Mammary epithelial cell (primary cell): ENCODE measurements around the gene P2RY8.

Experiments
- CTCF ChIP-seq, 2 donors: IDR thresholded peaks in 1 of 2; conservative IDR thresholded peaks in 1 of 2; 2 replicates each; pipeline ENCODE4 v1.5.1; 2011 to 2012; ENCODE audit warnings: inconsistent platforms in 2 of 2, low read length in 2 of 2, mild to moderate bottlenecking in 2 of 2, control low read depth in 1 of 2, low read depth in 1 of 2; ENCODE audit not compliant: insufficient read depth in 1 of 2; ENCODE audit errors: extremely low read depth in 1 of 2
- EZH2 ChIP-seq: IDR thresholded peaks from 2 replicates; pipeline ENCODE4 v1.6.1; 2012; ENCODE audit warnings: low read length, inconsistent platforms, borderline replicate concordance

GRCh38 chrX:1554469-1555210 is 17.7 kb upstream of the P2RY8 start:
- no peak for TF ChIP-seq CTCF (conservative IDR thresholded peaks at IDR 0.05 in 1 of 2, IDR thresholded peaks at IDR 0.05 in 1 of 2; ENCODE audit: extremely low read depth in 1 of 2, insufficient read depth in 1 of 2, low read depth in 1 of 2, low read length in 2 of 2)
- no peak for TF ChIP-seq EZH2
